GM19438 (cell line): ENCODE results near the gene NFIC.
"Not testable (repeated sequence)": the region's sequence is repeated elsewhere in the genome, so short reads cannot be mapped to it uniquely, and the experiment has no call there.

ENCODE experiments used
- ATAC-seq: cut with Tn5 transposase; IDR thresholded peaks from one replicate; pipeline ENCODE4 v1.9.1; 2021; ENCODE audit warnings: low read depth; ENCODE audit not compliant: unreplicated experiment

Gene NFIC

GRCh38 chr19:3336680-3337523, 29.5 kb upstream of the NFIC start:
- no peak for ATAC-seq

- ATAC-seq, result no peak
Measured at GRCh38 chr19:3338541-3339181, 27.7 kb upstream of the NFIC start.

- ATAC-seq, result no peak
Measured at GRCh38 chr19:3340340-3340739, 26.0 kb upstream of the NFIC start.

GRCh38 chr19:3342246-3342645, 24.1 kb upstream of the NFIC start:
- no peak for ATAC-seq

- not testable (repeated sequence) for ATAC-seq
Measured at GRCh38 chr19:3342962-3343361, 23.4 kb upstream of the NFIC start.

GRCh38 chr19:3343619-3344502, 22.5 kb upstream of the NFIC start:
- no peak for ATAC-seq

GRCh38 chr19:3344608-3345598, 21.5 kb upstream of the NFIC start:
- no peak for ATAC-seq

GRCh38 chr19:3345850-3346460, 20.4 kb upstream of the NFIC start:
- no peak for ATAC-seq

- no peak for ATAC-seq
Measured at GRCh38 chr19:3346677-3347353, 19.6 kb upstream of the NFIC start.

- no peak for ATAC-seq
Measured at GRCh38 chr19:3348042-3348441, 18.3 kb upstream of the NFIC start.

GRCh38 chr19:3348469-3348868, 17.9 kb upstream of the NFIC start:
- not testable (repeated sequence) for ATAC-seq

- ATAC-seq, result no peak
Measured at GRCh38 chr19:3350014-3350663, 16.2 kb upstream of the NFIC start.

- no peak for ATAC-seq
Measured at GRCh38 chr19:3351702-3352447, 14.5 kb upstream of the NFIC start.

- no peak for ATAC-seq
Measured at GRCh38 chr19:3353493-3353892, 12.9 kb upstream of the NFIC start.

- no peak for ATAC-seq
Measured at GRCh38 chr19:3356805-3357204, 9.6 kb upstream of the NFIC start.

- no peak for ATAC-seq
Measured at GRCh38 chr19:3357271-3357991, 9.0 kb upstream of the NFIC start.
